ENCODE measurements around the gene SARNP.

GRCh38 chr12:55716582-55716957 is 101.0 kb downstream of the SARNP start:
- TF ChIP-seq POLR2A (IDR thresholded peaks at IDR 0.05; ENCODE audit: low read depth, low read length) = no peak
- TF ChIP-seq MXI1 (IDR thresholded peaks at IDR 0.05; ENCODE audit: low read depth, low read length) = no peak
- TF ChIP-seq, protein P1, sequence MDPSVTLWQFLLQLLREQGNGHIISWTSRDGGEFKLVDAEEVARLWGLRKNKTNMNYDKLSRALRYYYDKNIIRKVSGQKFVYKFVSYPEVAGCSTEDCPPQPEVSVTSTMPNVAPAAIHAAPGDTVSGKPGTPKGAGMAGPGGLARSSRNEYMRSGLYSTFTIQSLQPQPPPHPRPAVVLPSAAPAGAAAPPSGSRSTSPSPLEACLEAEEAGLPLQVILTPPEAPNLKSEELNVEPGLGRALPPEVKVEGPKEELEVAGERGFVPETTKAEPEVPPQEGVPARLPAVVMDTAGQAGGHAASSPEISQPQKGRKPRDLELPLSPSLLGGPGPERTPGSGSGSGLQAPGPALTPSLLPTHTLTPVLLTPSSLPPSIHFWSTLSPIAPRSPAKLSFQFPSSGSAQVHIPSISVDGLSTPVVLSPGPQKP (IDR thresholded peaks at IDR 0.05; ENCODE audit: low read depth, low read length) = no peak
- TF ChIP-seq EP300 (IDR thresholded peaks at IDR 0.05; ENCODE audit: borderline replicate concordance in 1 of 2, control insufficient read depth in 1 of 2, low read depth in 2 of 2, low read length in 2 of 2) = no peak
- TF ChIP-seq MYC (IDR thresholded peaks at IDR 0.05; ENCODE audit: insufficient read depth, insufficient read length, insufficient replicate concordance, low read length, severe bottlenecking) = no peak
- TF ChIP-seq REST (IDR thresholded peaks at IDR 0.05; ENCODE audit: low read depth, low read length) = no peak

Data from GM12878 (cell line).